K562 (cell line): ENCODE results near the gene CHRM4. TPM values are rescaled to one million over a fixed set of nuclear protein-coding genes. Genes with fewer than 3 reads are reported as not detected.
A peak's percentile ranks its signal among the peaks of the same experiment; 100 is the strongest.

Experiments
- ATAC-seq: fragments of 200-7000 bp; cut with Tn5 transposase; 3 replicates; pipeline ENCODE4 v1.9.1; 2020; ENCODE audit warnings: moderate library complexity
- BruUV-seq: library from RNA; stranded (reverse); fragments of 400-500 nt; replicated peaks from 2 replicates; lab custom pipeline; 2021; lab: Mats Ljungman, UMichigan
- CTCF ChIA-PET: fragments of 300-600 bp; formaldehyde crosslinking; extraction: SDS; loops from one replicate; lab custom pipeline; 2021; ENCODE audit warnings: low intra/inter-chr PET ratio; lab: Yijun Ruan, JAX
- POLR2A ChIA-PET: fragments of 300-600, 350-650 bp; sonication (Branson Sonifier 250); formaldehyde crosslinking; extraction: SDS; loops from one replicate; lab custom pipeline; 2021; ENCODE audit warnings: antibody characterized with exemption, inconsistent platforms; lab: Yijun Ruan, JAX
- DNase-seq, 4 experiments: peaks; one replicate each; pipeline versions ENCODE4 v3.0.0 to v3.0.0-alpha.2; 2011 to 2018; ENCODE audit warnings: low spot score in 3 of 4, mixed read lengths in 3 of 4; ENCODE audit errors: extremely low read depth in 1 of 4
- FAIRE-seq: peaks from 2 replicates; lab custom pipeline; 2011; peaks lifted over from hg19 to GRCh38; lab: Jason Lieb, UNC
- H2AFZ ChIP-seq: 2 replicates; pipeline ENCODE4 v1.6.0; 2011; ENCODE audit warnings: low read depth, low read length, control low read depth, inconsistent platforms
- H3K27ac ChIP-seq: fragments of 200-600 bp; 3 replicates; pipeline ENCODE4 v1.8.0; 2011; ENCODE audit warnings: low read depth, mild to moderate bottlenecking, control low read depth, inconsistent platforms, low read length, moderate library complexity, mixed read lengths; ENCODE audit errors: extremely low read depth
- H3K27me3 ChIP-seq, 2 experiments: fragments of 300-600 bp in 1 of 2; 2 replicates in 1 of 2; 3 replicates in 1 of 2; pipeline versions ENCODE4 v1.6.0 to v1.8.0; 2011; ENCODE audit warnings: inconsistent platforms in 2 of 2, low read length in 2 of 2, mild to moderate bottlenecking in 1 of 2, mixed read lengths in 1 of 2, moderate library complexity in 1 of 2; ENCODE audit not compliant: control insufficient read depth in 2 of 2, insufficient read depth in 2 of 2
- H3K36me3 ChIP-seq: fragments of 300-600 bp; 3 replicates; pipeline ENCODE4 v1.8.0; 2011; ENCODE audit warnings: mild to moderate bottlenecking, low read length, inconsistent platforms; ENCODE audit not compliant: control insufficient read depth, insufficient read depth
- H3K4me1 ChIP-seq, 2 experiments: fragments of 200-600 bp in 1 of 2; replicated peaks in 1 of 2; 2 replicates in 1 of 2; 3 replicates in 1 of 2; pipeline versions ENCODE4 v1.5.1 to v1.8.0; 2011; ENCODE audit warnings: inconsistent platforms in 2 of 2, low read length in 2 of 2, mild to moderate bottlenecking in 1 of 2, mixed read lengths in 1 of 2, moderate library complexity in 1 of 2; ENCODE audit not compliant: control insufficient read depth in 2 of 2, insufficient read depth in 2 of 2
- H3K4me2 ChIP-seq: 2 replicates; pipeline ENCODE4 v1.6.1; 2011; ENCODE audit warnings: low read length, control low read depth, inconsistent platforms, mixed read lengths; ENCODE audit not compliant: insufficient read depth
- H3K4me3 ChIP-seq: fragments of 200-600 bp; sonication (generic), shearing (Covaris generic); 2 replicates; pipeline ENCODE4 v1.5.1; 2016; ENCODE audit warnings: control low read depth, inconsistent platforms
- H3K79me2 ChIP-seq: fragments of 200-600 bp; 3 replicates; pipeline ENCODE4 v1.8.0; 2011; ENCODE audit warnings: low read length, inconsistent platforms; ENCODE audit not compliant: control insufficient read depth, insufficient read depth
- H3K9ac ChIP-seq, 2 experiments: 2 replicates each; pipeline versions ENCODE4 v1.6.0 to v1.6.1; 2011; ENCODE audit warnings: low read depth in 2 of 2, low read length in 2 of 2, control low read depth in 1 of 2, inconsistent platforms in 1 of 2, mild to moderate bottlenecking in 1 of 2, mixed read lengths in 1 of 2; ENCODE audit not compliant: insufficient read depth in 1 of 2
- H3K9me1 ChIP-seq: one replicate; pipeline ENCODE4 v1.6.0; 2011; ENCODE audit warnings: inconsistent platforms, mild to moderate bottlenecking, low read length, moderate library complexity; ENCODE audit not compliant: control insufficient read depth, insufficient read depth
- H3K9me3 ChIP-seq: replicated peaks from 2 replicates; pipeline ENCODE4 v1.5.1; 2011; ENCODE audit warnings: low read depth, low read length, inconsistent platforms; ENCODE audit not compliant: control insufficient read depth, insufficient read depth
- H4K20me1 ChIP-seq: replicated peaks from 2 replicates; pipeline ENCODE4 v1.6.1; 2011; ENCODE audit warnings: low read length, inconsistent platforms, mixed read lengths; ENCODE audit not compliant: control insufficient read depth, insufficient read depth
- ATF7 ChIP-seq: fragments of 450-650 bp; IDR thresholded peaks from 2 replicates; pipeline ENCODE4 v1.7.1; 2014; ENCODE audit warnings: mild to moderate bottlenecking, moderate library complexity
- CHD7 ChIP-seq: fragments of 200-600 bp; sonication (generic); IDR thresholded peaks from one replicate; pipeline ENCODE4 v1.6.1; 2012; ENCODE audit warnings: mild to moderate bottlenecking, low read depth, low read length, inconsistent platforms
- DACH1 ChIP-seq: fragments of 450-650 bp; IDR thresholded peaks from 2 replicates; pipeline ENCODE4 v1.6.1; 2018; ENCODE audit not compliant: partially characterized antibody
- POLR2A ChIP-seq: fragments of 450-650 bp; conservative IDR thresholded peaks from 2 replicates; pipeline ENCODE4 v1.6.1; 2016
- PPARD ChIP-seq: fragments of 250-450 bp; sonication (Bioruptor Pico); IDR thresholded peaks from 2 replicates; pipeline ENCODE4 v1.8.0; 2022; ENCODE audit warnings: inconsistent platforms, mild to moderate bottlenecking, moderate library complexity
- SPI1 ChIP-seq: IDR thresholded peaks from 2 replicates; pipeline ENCODE4 v1.6.1; 2011; ENCODE audit warnings: low read depth, low read length, control low read depth, borderline replicate concordance
- ZBTB7A ChIP-seq: IDR thresholded peaks from 2 replicates; pipeline ENCODE4 v1.6.1; 2011; ENCODE audit warnings: low read depth, mild to moderate bottlenecking, low read length, moderate library complexity, borderline replicate concordance; ENCODE audit not compliant: control insufficient read depth
- ZNF184 ChIP-seq: sonication (generic); formaldehyde crosslinking; IDR thresholded peaks from 2 replicates; pipeline ENCODE4 v1.5.0; 2020; ENCODE audit warnings: missing genetic modification reagents
- ZNF740 ChIP-seq, 3 experiments: fragments of 200-800 bp in 1 of 3; sonication (Bioruptor generic) in 1 of 3; sonication (generic) in 1 of 3; formaldehyde crosslinking in 1 of 3; IDR thresholded peaks; 2 replicates each; pipeline versions ENCODE4 v1.6.1 to v1.8.0; 2016 to 2022; ENCODE audit warnings: mild to moderate bottlenecking in 2 of 3, missing compliant biosample characterization in 2 of 3, missing genetic modification characterization in 2 of 3, missing genetic modification reagents in 1 of 3
- WGBS: fragments of 100-300 bp; shearing (Covaris generic); methylation state at CpG from one replicate; pipeline ENCODE4 v1.1.6; 2016; ENCODE audit warnings: low coverage, mixed read lengths; ENCODE audit not compliant: insufficient coverage; ENCODE audit errors: missing lambda C conversion rate; 5-methylcytosine and 5-hydroxymethylcytosine counted together
- in situ Hi-C: fragments of 300-500 bp; cut with MboI; formaldehyde crosslinking; loops from 4 replicates; pipeline ENCODE4 v1.15.0; 2018; ENCODE audit warnings: inconsistent platforms, mixed read lengths
- intact Hi-C: fragments of 100-400 bp; cut with micrococcal nuclease; formaldehyde crosslinking; loops from 2 replicates; pipeline ENCODE4 v1.14.2; 2022
- polyA plus RNA-seq, 8 experiments: library from polyadenylated mRNA; depleted of rRNA in 4 of 8; stranded (reverse) in 5 of 8; unstranded in 3 of 8; fragments of >200 nt; fragmentation: Nextera tagmentation in 2 of 8; fragmentation: Illumina TruSeq in 1 of 8; extraction: Ambion mirVana in 2 of 8; extraction: Trizol in 1 of 8; gene quantifications; 2 replicates each; pipeline versions ENCODE4 v1.2.1 to v1.2.3, GENCODE V29; 2011 to 2014; ENCODE audit warnings: inconsistent platforms in 1 of 8, missing spikeins in 1 of 8
- total RNA-seq, 7 experiments: library from RNA; depleted of rRNA in 6 of 7; stranded (reverse); fragments of >200 nt in 6 of 7; fragmentation: Illumina TruSeq in 2 of 7; extraction: Trizol in 2 of 7; gene quantifications; 2 replicates each; pipeline versions ENCODE4 v1.2.1 to v1.2.3, GENCODE V29; 2011 to 2021; ENCODE audit warnings: low replicate concordance in 1 of 7

Gene CHRM4
- total and polyA plus RNA-seq, 9 of the 15 experiments (the other 6 are each of a cell fraction or from before 2014, with no cell fraction given): 0.22 to 1.3 (median 0.40) TPM; not detected in 2

- peaks cover 13% of the 10 kb centered on the region for H4K20me1 ChIP-seq
- peaks cover 6 to 7% of the 10 kb centered on the region in 2 experiments; a peak in 2 of 5 replicates for H3K27me3 ChIP-seq
- in situ Hi-C loops: no loop called here
- H2AFZ ChIP-seq: peak overlapping the region; percentile 42; the same call in 1 of the 2 replicates
- FAIRE-seq (no peak), DNase-seq (peak in 2 of 4 experiments; percentile 41 to 51), ATAC-seq (peak; percentile 45)
- H3K9me3 ChIP-seq: no peaks in the 10 kb centered on the region
- peak overlapping the region; percentile 3; the same call in 1 of the 2 replicates for H3K4me3 ChIP-seq
- no peak overlapping the region for H3K27ac ChIP-seq
- peak overlapping the region in 1 of 2 experiments; percentile 82; a peak in 2 of 4 replicates for H3K9ac ChIP-seq
- H3K4me1 ChIP-seq: peaks cover 15 to 37% of the 10 kb centered on the region in 2 experiments
- peaks cover 19% of the 10 kb centered on the region; the same call in 1 of the 3 replicates for H3K36me3 ChIP-seq
- H3K4me2 ChIP-seq: no peak overlapping the region; the same call in 1 of the 2 replicates
- CTCF ChIA-PET: no interaction called here
- POLR2A ChIA-PET: interaction anchor here (1.0 kb wide), 1 partner anchor 47 kb away, joined by 3 read pairs; the partner anchor contains the start of gene CHRM4
- WGBS: 27% methylated on average over 14 of the region's 20 CpGs
- intact Hi-C loops: no loop called here
- H3K9me1 ChIP-seq: no peaks in the 10 kb centered on the region
- no TSS peak for BruUV-seq
- peaks cover 27% of the 10 kb centered on the region for H3K79me2 ChIP-seq
- no peak for TF ChIP-seq CHD7
- TF ChIP-seq ZNF740 (CRISPR knock-in tag; IDR thresholded peaks at IDR 0.05): peak; percentile 89
- peak in 1 of 2 experiments; percentile 59; a peak in 2 of 4 replicates for TF ChIP-seq ZNF740 (tag; IDR thresholded peaks at IDR 0.05)
- peak; percentile 90 for TF ChIP-seq SPI1
- TF ChIP-seq ATF7: no peak
- TF ChIP-seq ZBTB7A: peak; percentile 54; the same call in 1 of the 2 replicates
- no peak for TF ChIP-seq PPARD (CRISPR knock-in tag)
- TF ChIP-seq POLR2A: no peak
- TF ChIP-seq ZNF184: no peak
- TF ChIP-seq DACH1: no peak
These were observed 46.4 kb downstream of the CHRM4 start for GRCh38 chr11:46345131-46345597.
